ENCODE measurements around the gene TANGO2.

TANGO2 gene

GRCh38 chr22:19979712-19980493 lies 41.0 kb upstream of the TANGO2 start:
- H3K27ac Mint-ChIP-seq, result no peak overlapping the region
- peaks cover 8% of the 10 kb centered on the region for H3K4me1 Mint-ChIP-seq (ENCODE audit: low read depth)
- no peaks in the 10 kb centered on the region for H3K9me3 Mint-ChIP-seq
- peaks cover 21% of the 10 kb centered on the region for H3K36me3 Mint-ChIP-seq (ENCODE audit: low read depth)
- H3K27me3 Mint-ChIP-seq, result peaks cover 9% of the 10 kb centered on the region
- intact Hi-C loops (cut with micrococcal nuclease), result no loop called here
- H3K4me3 Mint-ChIP-seq, result no peak overlapping the region

- no peak overlapping the region for H3K27ac Mint-ChIP-seq
- no peaks in the 10 kb centered on the region for H3K9me3 Mint-ChIP-seq
- intact Hi-C loops (cut with micrococcal nuclease), result no loop called here
- no peak overlapping the region for H3K4me3 Mint-ChIP-seq
- H3K36me3 Mint-ChIP-seq (ENCODE audit: low read depth), result peaks cover 21% of the 10 kb centered on the region
- peaks cover 10% of the 10 kb centered on the region for H3K27me3 Mint-ChIP-seq
- peaks cover 11% of the 10 kb centered on the region for H3K4me1 Mint-ChIP-seq (ENCODE audit: low read depth)
Measured at GRCh38 chr22:19980766-19981165, 40.1 kb upstream of the TANGO2 start.

GRCh38 chr22:19981171-19981960 lies 39.5 kb upstream of the TANGO2 start:
- H3K4me1 Mint-ChIP-seq (ENCODE audit: low read depth), result peaks cover 17% of the 10 kb centered on the region
- H3K27me3 Mint-ChIP-seq, result peaks cover 16% of the 10 kb centered on the region
- peaks cover 21% of the 10 kb centered on the region for H3K36me3 Mint-ChIP-seq (ENCODE audit: low read depth)
- H3K9me3 Mint-ChIP-seq, result no peaks in the 10 kb centered on the region
- H3K4me3 Mint-ChIP-seq, result no peak overlapping the region
- intact Hi-C loops (cut with micrococcal nuclease), result no loop called here
- H3K27ac Mint-ChIP-seq, result no peak overlapping the region

GRCh38 chr22:19981961-19982920 lies 38.7 kb upstream of the TANGO2 start:
- Mint-ChIP-seq H3K4me1 (ENCODE audit: low read depth) (peaks cover 19% of the 10 kb centered on the region), H3K27me3 (peaks cover 16% of the 10 kb centered on the region), H3K36me3 (ENCODE audit: low read depth) (peaks cover 21% of the 10 kb centered on the region), H3K4me3 (no peak overlapping the region), H3K27ac (no peak overlapping the region), H3K9me3 (no peaks in the 10 kb centered on the region)
- intact Hi-C loops (cut with micrococcal nuclease), result no loop called here

- intact Hi-C loops (cut with micrococcal nuclease), result no loop called here
- peaks cover 16% of the 10 kb centered on the region for H3K27me3 Mint-ChIP-seq
- H3K4me3 Mint-ChIP-seq, result no peak overlapping the region
- H3K9me3 Mint-ChIP-seq, result no peaks in the 10 kb centered on the region
- H3K36me3 Mint-ChIP-seq (ENCODE audit: low read depth), result peaks cover 21% of the 10 kb centered on the region
- H3K4me1 Mint-ChIP-seq (ENCODE audit: low read depth), result peaks cover 19% of the 10 kb centered on the region
- H3K27ac Mint-ChIP-seq, result no peak overlapping the region
Measured at GRCh38 chr22:19982991-19983578, 37.8 kb upstream of the TANGO2 start.

- Mint-ChIP-seq H3K27ac (no peak overlapping the region), H3K4me1 (ENCODE audit: low read depth) (peaks cover 19% of the 10 kb centered on the region), H3K9me3 (no peaks in the 10 kb centered on the region), H3K4me3 (no peak overlapping the region), H3K27me3 (peaks cover 16% of the 10 kb centered on the region), H3K36me3 (ENCODE audit: low read depth) (peaks cover 20% of the 10 kb centered on the region)
- intact Hi-C loops (cut with micrococcal nuclease), result no loop called here
Measured at GRCh38 chr22:19983741-19984140, 37.2 kb upstream of the TANGO2 start.

- Mint-ChIP-seq H3K27me3 (peaks cover 16% of the 10 kb centered on the region), H3K9me3 (no peaks in the 10 kb centered on the region), H3K36me3 (ENCODE audit: low read depth) (peaks cover 15% of the 10 kb centered on the region), H3K4me1 (ENCODE audit: low read depth) (peaks cover 19% of the 10 kb centered on the region), H3K27ac (no peak overlapping the region), H3K4me3 (no peak overlapping the region)
- intact Hi-C loops (cut with micrococcal nuclease), result no loop called here
Measured at GRCh38 chr22:19984201-19984753, 36.6 kb upstream of the TANGO2 start.

- Mint-ChIP-seq H3K27ac (no peak overlapping the region), H3K4me1 (ENCODE audit: low read depth) (peaks cover 19% of the 10 kb centered on the region), H3K27me3 (peaks cover 16% of the 10 kb centered on the region), H3K4me3 (no peak overlapping the region), H3K9me3 (no peaks in the 10 kb centered on the region), H3K36me3 (ENCODE audit: low read depth) (peaks cover 13% of the 10 kb centered on the region)
- intact Hi-C loops (cut with micrococcal nuclease), result no loop called here
Measured at GRCh38 chr22:19984851-19985811, 35.8 kb upstream of the TANGO2 start.

- intact Hi-C loops (cut with micrococcal nuclease), result no loop called here
- H3K36me3 Mint-ChIP-seq (ENCODE audit: low read depth), result peaks cover 11% of the 10 kb centered on the region
- peaks cover 19% of the 10 kb centered on the region for H3K4me1 Mint-ChIP-seq (ENCODE audit: low read depth)
- H3K27me3 Mint-ChIP-seq, result peaks cover 16% of the 10 kb centered on the region
- no peaks in the 10 kb centered on the region for H3K9me3 Mint-ChIP-seq
- H3K27ac Mint-ChIP-seq, result no peak overlapping the region
- peak overlapping the region; percentile 75 for H3K4me3 Mint-ChIP-seq
Measured at GRCh38 chr22:19986011-19986409, 34.9 kb upstream of the TANGO2 start.

- Mint-ChIP-seq H3K27ac (peak overlapping the region; percentile 51), H3K36me3 (ENCODE audit: low read depth) (peaks cover 5% of the 10 kb centered on the region), H3K4me1 (ENCODE audit: low read depth) (peaks cover 19% of the 10 kb centered on the region), H3K27me3 (peaks cover 18% of the 10 kb centered on the region), H3K9me3 (no peaks in the 10 kb centered on the region), H3K4me3 (peak overlapping the region; percentile 75)
- intact Hi-C loops (cut with micrococcal nuclease), result no loop called here
Measured at GRCh38 chr22:19986410-19987341, 34.2 kb upstream of the TANGO2 start.

GRCh38 chr22:19987394-19988306 lies 33.3 kb upstream of the TANGO2 start:
- Mint-ChIP-seq H3K36me3 (ENCODE audit: low read depth) (no peaks in the 10 kb centered on the region), H3K27ac (no peak overlapping the region), H3K9me3 (no peaks in the 10 kb centered on the region), H3K4me3 (peak overlapping the region; percentile 40), H3K27me3 (peaks cover 18% of the 10 kb centered on the region), H3K4me1 (ENCODE audit: low read depth) (peaks cover 19% of the 10 kb centered on the region)
- intact Hi-C loops (cut with micrococcal nuclease), result no loop called here
